Measurements from ENCODE around the gene UBE2J2.

UBE2J2 gene

GRCh38 chr1:1295154-1295923 is 21.7 kb upstream of the UBE2J2 start:
- DNase-seq = no peak

GRCh38 chr1:1294250-1294890 is 20.7 kb upstream of the UBE2J2 start:
- no peak for DNase-seq

GRCh38 chr1:1293263-1294249 is 19.9 kb upstream of the UBE2J2 start:
- DNase-seq = no peak

GRCh38 chr1:1292851-1293250 is 19.2 kb upstream of the UBE2J2 start:
- no peak for DNase-seq

DNA sequence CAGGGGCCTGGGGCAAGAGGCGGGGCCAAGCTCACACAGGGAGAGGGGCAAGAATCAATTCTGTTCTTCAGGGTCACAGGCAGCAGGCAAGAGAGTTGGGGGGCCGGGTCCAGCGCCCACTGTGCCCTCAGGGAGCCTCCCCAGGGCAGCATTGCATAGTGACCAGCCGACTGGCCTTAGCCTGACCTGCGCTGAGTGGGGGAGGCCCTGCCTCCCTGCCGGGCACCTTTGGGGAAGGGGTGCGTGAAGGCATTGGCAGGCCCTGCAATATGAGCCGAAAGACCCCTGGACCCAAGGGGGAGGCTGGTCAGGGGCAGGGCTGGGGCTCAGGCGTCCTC is 18.8 kb upstream of the UBE2J2 start:
- no peak for DNase-seq

GRCh38 chr1:1291548-1292441 is 18.1 kb upstream of the UBE2J2 start:
- DNase-seq = peak; percentile 74

GRCh38 chr1:1291023-1291528 is 17.4 kb upstream of the UBE2J2 start:
- DNase-seq = no peak

DNA sequence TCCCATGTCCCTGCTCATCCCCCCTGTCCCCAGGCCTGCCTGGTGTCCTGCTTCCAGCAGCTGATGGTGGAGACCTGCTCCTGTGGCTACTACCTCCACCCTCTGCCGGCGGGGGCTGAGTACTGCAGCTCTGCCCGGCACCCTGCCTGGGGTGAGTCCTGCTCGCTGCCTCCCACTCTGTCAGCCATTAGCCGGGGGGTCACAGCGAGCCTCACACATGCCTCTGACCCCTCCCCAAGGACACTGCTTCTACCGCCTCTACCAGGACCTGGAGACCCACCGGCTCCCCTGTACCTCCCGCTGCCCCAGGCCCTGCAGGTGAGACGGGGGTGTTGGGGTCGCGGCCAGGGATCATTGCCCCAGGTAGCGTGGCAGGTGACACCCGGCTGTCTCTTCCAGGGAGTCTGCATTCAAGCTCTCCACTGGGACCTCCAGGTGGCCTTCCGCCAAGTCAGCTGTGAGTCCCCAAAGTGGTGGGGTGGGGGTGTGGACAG is 16.6 kb upstream of the UBE2J2 start:
- peak; percentile 66 to 69 for DNase-seq

- DNase-seq = no peak
These were observed 13.8 kb upstream of the UBE2J2 start for GRCh38 chr1:1287288-1288110.

DNA sequence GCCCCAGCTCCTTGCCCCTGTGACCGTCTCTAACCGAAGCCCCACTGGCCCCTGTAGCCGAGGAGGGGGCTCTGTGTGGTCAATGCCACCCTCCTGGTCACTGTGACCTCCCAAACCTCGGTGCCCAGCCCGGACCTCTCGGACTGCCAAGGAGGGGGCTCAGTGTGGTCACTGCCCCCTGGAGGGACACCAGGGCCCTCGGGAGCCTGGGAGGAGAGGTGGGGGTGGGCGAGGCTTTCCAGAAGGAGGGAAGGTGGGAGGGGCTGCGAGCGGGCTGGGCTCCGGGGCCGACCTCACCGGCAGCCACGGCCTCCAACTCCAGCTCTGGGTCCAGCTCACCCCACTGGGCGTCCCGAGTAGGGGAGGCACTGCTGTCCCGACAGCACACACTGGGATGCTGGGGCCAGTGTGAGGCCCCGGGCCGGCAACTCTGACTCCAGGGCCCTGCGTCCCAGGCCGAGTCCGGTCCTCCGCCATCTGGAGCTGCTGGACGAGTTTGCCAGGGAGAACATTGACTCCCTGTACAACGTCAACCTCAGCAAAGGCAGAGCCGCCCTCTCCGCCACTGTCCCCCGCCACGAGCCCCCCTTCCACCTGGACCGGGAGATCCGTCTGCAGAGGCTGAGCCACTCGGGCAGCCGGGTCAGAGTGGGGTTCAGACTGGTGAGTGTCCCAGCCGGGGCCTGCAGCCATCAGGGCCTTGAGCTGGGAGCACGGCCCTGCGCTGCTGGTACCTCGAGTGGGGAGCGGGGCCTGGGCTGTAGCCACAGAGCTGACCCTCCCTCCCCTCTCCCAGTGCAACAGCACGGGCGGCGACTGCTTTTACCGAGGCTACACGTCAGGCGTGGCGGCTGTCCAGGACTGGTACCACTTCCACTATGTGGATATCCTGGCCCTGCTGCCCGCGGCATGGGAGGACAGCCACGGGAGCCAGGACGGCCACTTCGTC is 12.9 kb upstream of the UBE2J2 start:
- DNase-seq = no peak

DNA sequence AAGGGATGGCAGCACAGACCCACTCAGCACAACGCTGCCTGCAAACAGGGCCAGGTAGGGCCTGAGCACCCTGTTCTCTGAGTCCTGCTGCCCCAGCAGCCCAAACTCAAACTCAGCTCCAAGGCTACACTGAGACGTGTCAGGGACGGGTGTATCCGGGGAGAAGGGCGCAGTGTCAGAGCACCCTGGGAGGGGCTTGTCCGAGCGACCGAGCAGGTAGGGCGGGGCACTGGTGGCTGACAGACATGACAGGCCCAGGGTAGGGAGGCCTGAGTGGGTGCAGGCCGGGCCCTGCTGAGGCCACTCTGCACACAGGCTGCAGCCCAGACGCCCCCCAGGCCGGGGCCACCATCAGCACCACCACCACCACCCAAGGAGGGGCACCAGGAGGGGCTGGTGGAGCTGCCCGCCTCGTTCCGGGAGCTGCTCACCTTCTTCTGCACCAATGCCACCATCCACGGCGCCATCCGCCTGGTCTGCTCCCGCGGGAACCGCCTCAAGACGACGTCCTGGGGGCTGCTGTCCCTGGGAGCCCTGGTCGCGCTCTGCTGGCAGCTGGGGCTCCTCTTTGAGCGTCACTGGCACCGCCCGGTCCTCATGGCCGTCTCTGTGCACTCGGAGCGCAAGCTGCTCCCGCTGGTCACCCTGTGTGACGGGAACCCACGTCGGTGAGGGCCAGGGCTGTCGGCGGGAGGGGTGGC is 12.1 kb upstream of the UBE2J2 start:
- no peak for DNase-seq

DNA sequence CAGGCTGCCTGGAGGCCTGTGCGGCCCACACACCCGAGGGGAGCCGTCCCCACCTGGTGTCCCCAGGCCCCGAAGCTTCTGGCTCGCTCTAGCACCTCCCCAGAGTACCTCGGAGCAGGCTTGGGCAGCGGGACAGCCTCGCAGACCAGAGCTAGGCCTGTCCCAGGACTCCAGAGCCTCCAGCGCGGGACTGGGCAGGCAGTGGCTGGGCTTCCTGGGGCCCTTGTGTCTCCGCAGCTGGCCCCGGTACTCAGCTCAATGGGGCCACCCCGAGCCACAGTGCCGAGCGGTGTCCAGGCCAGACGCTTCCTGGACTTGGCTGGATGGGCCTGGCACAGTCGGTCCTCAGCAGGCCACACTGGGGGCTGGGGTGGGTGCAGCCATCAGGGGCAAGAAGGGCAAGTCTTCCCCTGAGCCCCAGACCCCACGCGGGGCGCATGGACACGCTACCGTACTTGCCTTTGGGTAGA is 11.5 kb upstream of the UBE2J2 start:
- DNase-seq = no peak

DNA sequence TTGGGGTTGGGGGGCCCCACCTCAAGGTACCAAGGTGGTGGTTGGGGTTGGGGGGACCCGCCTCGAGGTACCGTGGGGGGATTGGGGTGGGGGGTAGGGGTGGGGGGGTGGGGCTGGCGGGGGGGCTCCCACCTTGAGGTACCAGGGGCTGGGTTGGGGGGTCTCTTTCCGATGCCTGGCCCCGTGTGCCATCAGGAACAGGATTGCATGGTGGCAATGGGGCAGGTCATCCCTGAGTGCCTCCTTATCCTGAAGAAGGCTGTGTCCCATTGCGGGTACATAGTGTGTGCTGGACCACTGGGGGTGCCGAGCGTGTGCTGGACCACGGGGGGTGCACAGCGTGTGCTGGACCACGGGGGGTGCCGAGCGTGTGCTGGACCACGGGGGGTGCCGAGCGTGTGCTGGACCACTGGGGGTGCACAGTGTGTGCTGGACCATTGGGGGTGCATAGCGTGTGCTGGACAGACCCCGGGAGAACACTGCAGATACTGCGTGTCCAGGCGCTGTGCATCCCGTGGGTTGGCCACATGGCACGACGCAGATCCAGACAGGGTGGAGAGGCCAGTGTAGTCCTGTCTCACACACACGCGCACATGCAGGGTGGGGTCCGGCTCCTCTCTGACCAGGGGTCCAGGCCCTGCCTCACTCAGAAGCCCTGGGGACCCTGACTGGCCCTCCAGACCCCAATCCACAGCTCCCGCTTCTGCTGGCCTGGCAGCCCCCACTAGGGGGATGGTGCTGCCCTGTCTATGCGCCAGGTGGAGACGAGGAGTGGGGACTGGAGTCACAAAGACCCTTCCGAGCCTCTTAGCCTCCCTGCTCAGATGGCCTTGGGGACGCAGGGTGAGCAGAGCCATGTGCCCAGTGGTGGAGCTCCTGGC is 10.8 kb upstream of the UBE2J2 start:
- DNase-seq = no peak

DNA sequence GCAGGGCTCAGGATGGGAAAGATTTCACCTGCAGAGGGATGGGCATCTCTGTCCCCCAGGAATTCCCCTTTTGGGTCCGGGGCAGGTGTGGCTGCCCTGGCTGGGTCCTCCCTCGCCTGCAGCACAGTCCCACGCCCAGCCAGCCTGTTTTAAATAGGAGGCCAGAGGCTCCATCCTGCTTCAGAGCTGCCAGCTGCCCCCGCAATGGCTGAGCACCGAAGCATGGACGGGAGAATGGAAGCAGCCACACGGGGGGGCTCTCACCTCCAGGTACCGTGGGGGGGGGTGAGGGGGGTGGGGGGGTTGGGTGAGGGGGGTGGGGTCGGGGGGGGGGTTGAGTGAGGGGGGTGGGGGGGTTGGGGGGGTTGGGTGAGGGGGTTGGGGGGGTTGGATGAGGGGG is 10.2 kb upstream of the UBE2J2 start:
- no peak for DNase-seq

DNA sequence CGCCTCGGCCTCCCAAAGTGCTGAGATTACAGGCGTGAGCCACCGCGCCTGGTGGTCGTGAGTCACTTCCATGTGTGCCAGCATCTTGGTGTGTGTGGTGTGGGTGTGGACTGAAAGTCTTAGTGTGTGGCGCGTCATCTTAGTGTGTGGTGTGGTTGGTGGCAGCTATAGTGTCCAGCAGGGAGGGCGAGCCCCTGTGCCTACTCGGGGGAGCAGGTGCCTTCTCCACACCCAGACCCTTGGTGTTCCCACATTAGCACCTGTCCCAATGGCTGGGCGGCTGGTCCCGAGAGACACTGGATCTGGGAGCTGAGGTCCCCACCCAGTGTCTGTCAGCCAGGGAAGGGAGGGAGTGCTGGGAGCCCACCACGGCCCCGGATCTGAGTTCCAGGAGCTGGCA is 9.3 kb upstream of the UBE2J2 start:
- DNase-seq = peak; percentile 66

DNA sequence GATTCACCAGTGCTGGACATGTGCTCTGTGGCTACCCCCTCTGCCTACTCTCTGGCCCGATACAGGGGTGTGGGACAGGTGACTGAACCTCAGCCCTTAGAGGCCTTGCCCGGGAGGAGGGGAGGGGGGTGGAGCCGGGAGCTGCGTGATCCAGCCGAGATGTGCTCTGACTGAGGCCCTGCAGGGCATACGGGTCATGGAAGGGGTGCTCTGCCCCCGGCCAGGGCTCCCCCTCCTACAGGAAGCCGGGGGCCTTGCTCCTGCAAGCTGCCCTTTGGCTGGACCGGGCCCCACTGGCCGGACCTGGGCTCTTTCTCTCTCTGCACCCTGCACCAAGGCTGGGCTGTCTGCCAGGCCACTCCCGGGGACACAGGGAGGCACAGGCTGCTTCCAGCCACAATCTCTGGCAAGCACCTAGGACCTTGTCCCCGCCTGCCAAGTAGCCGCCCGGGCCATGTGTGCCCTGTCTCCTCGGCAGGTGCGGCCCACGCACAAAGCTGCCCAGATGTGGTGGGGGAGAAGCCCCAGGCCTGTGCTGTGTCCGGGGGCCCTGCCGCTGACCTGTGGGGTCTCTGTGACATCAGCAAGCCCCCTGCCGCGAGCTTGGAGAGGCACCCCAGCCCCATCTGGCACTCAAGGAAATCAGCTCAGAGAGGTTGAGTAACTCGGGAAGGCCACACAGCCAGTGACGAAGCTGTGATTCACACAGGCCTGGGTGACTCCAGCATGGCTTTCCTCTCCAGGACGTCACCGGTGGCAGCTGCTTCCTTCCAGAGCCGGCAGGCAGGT is 8.1 kb upstream of the UBE2J2 start:
- DNase-seq = peak in 1 of 2 experiments; percentile 54

GRCh38 chr1:1280782-1281481 is 7.3 kb upstream of the UBE2J2 start:
- DNase-seq = no peak
